ENCODE data around the gene UBE2F. TPM values are rescaled to one million over a fixed set of nuclear protein-coding genes. Genes with fewer than 3 reads are reported as not detected.

Gene UBE2F
- total RNA-seq, 2 experiments from 2014 or later, result 19.9 to 27.1 TPM

GRCh38 chr2:238067939-238068338 is 101.1 kb downstream of the UBE2F start:
- BruUV-seq (replicated peaks), result no TSS peak
- Histone ChIP-seq H3K9me2 (ENCODE audit: insufficient read depth, low read length) (no peaks in the 10 kb centered on the region), H4K20me1 (ENCODE audit: insufficient read depth, low read length) (no peaks in the 10 kb centered on the region), H3K79me2 (ENCODE audit: insufficient read depth, low read depth, low read length) (no peaks in the 10 kb centered on the region), H3K36me3 (ENCODE audit: insufficient read depth, low read length) (peaks cover 81% of the 10 kb centered on the region), H2AFZ (ENCODE audit: low read length) (no peak overlapping the region), H3K27ac (ENCODE audit: low read depth, low read length, poor library complexity, severe bottlenecking) (no peak overlapping the region), H3K4me2 (ENCODE audit: low read length) (no peak overlapping the region), H3K4me1 (ENCODE audit: insufficient read depth, low read length, poor library complexity, severe bottlenecking) (peaks cover 8% of the 10 kb centered on the region), H3K9me3 (ENCODE audit: low read length) (peaks cover 3% of the 10 kb centered on the region; the same call in 1 of the 2 replicates), H3K4me3 (ENCODE audit: low read depth, low read length, poor library complexity, severe bottlenecking) (no peak overlapping the region)
- CTCF ChIA-PET (ENCODE audit: unreplicated experiment), result interaction anchor here (0.5 kb wide), 1 partner anchor 30 kb away, joined by 6 read pairs; no protein-coding TSS in a partner anchor
- intact Hi-C loops (cut with micrococcal nuclease; ENCODE audit: unreplicated experiment), result no loop called here
- no peak for DNase-seq (ENCODE audit: low spot score)
- POLR2A ChIA-PET, result no interaction called here
- TF ChIP-seq EZH2phosphoT487 (IDR thresholded peaks at IDR 0.05; ENCODE audit: borderline replicate concordance, low read depth, low read length) (no peak), CTCF (conservative IDR thresholded peaks at IDR 0.05; ENCODE audit: low read length) (no peak)

- no peak for TF ChIP-seq EZH2phosphoT487 (IDR thresholded peaks at IDR 0.05; ENCODE audit: borderline replicate concordance, low read depth, low read length)
- TF ChIP-seq CTCF (conservative IDR thresholded peaks at IDR 0.05; ENCODE audit: low read length), result no peak
- no peak overlapping the region for H3K4me2 ChIP-seq (ENCODE audit: low read length)
- CTCF ChIA-PET (ENCODE audit: unreplicated experiment), result no interaction called here
- no peaks in the 10 kb centered on the region for H4K20me1 ChIP-seq (ENCODE audit: insufficient read depth, low read length)
- H3K4me3 ChIP-seq (ENCODE audit: low read depth, low read length, poor library complexity, severe bottlenecking), result no peak overlapping the region
- no peak overlapping the region for H3K27ac ChIP-seq (ENCODE audit: low read depth, low read length, poor library complexity, severe bottlenecking)
- peaks cover 8% of the 10 kb centered on the region; the same call in 1 of the 2 replicates for H3K9me3 ChIP-seq (ENCODE audit: low read length)
- peaks cover 91% of the 10 kb centered on the region for H3K36me3 ChIP-seq (ENCODE audit: insufficient read depth, low read length)
- POLR2A ChIA-PET, result interaction anchor here (0.5 kb wide), 1 partner anchor 75 kb away, joined by 3 read pairs; no protein-coding TSS in a partner anchor
- DNase-seq (ENCODE audit: low spot score), result no peak
- H3K79me2 ChIP-seq (ENCODE audit: insufficient read depth, low read depth, low read length), result no peaks in the 10 kb centered on the region
- H2AFZ ChIP-seq (ENCODE audit: low read length), result no peak overlapping the region
- BruUV-seq (replicated peaks), result no TSS peak
- no peaks in the 10 kb centered on the region for H3K9me2 ChIP-seq (ENCODE audit: insufficient read depth, low read length)
- H3K4me1 ChIP-seq (ENCODE audit: insufficient read depth, low read length, poor library complexity, severe bottlenecking), result peaks cover 7% of the 10 kb centered on the region
- intact Hi-C loops (cut with micrococcal nuclease; ENCODE audit: unreplicated experiment), result no loop called here
Observed at GRCh38 chr2:238069021-238069709, 102.4 kb downstream of the UBE2F start.

GRCh38 chr2:238069877-238070276 is 103.1 kb downstream of the UBE2F start:
- H3K79me2 ChIP-seq (ENCODE audit: insufficient read depth, low read depth, low read length), result no peaks in the 10 kb centered on the region
- H3K27ac ChIP-seq (ENCODE audit: low read depth, low read length, poor library complexity, severe bottlenecking), result no peak overlapping the region
- no peak overlapping the region for H2AFZ ChIP-seq (ENCODE audit: low read length)
- H3K36me3 ChIP-seq (ENCODE audit: insufficient read depth, low read length), result peaks cover 92% of the 10 kb centered on the region
- ChIA-PET POLR2A (no interaction called here), CTCF (ENCODE audit: unreplicated experiment) (no interaction called here)
- H3K9me2 ChIP-seq (ENCODE audit: insufficient read depth, low read length), result no peaks in the 10 kb centered on the region
- H3K4me2 ChIP-seq (ENCODE audit: low read length), result no peak overlapping the region
- BruUV-seq (replicated peaks), result no TSS peak
- DNase-seq (ENCODE audit: low spot score), result no peak
- peaks cover 8% of the 10 kb centered on the region; the same call in 1 of the 2 replicates for H3K9me3 ChIP-seq (ENCODE audit: low read length)
- intact Hi-C loops (cut with micrococcal nuclease; ENCODE audit: unreplicated experiment), result no loop called here
- H3K4me3 ChIP-seq (ENCODE audit: low read depth, low read length, poor library complexity, severe bottlenecking), result no peak overlapping the region
- no peak for TF ChIP-seq CTCF (conservative IDR thresholded peaks at IDR 0.05; ENCODE audit: low read length)
- TF ChIP-seq EZH2phosphoT487 (IDR thresholded peaks at IDR 0.05; ENCODE audit: borderline replicate concordance, low read depth, low read length), result no peak
- peaks cover 7% of the 10 kb centered on the region for H3K4me1 ChIP-seq (ENCODE audit: insufficient read depth, low read length, poor library complexity, severe bottlenecking)
- no peaks in the 10 kb centered on the region for H4K20me1 ChIP-seq (ENCODE audit: insufficient read depth, low read length)
